Heart left ventricle (tissue), 16 donors: ENCODE data around the gene METRNL. TPM values are rescaled to one million over a fixed set of nuclear protein-coding genes. Genes with fewer than 3 reads are reported as not detected.

Source experiments
- ATAC-seq, 4 donors: fragments of 200-7000 bp; cut with Tn5 transposase; one replicate each; pipeline ENCODE4 v1.9.1; 2020 to 2022; ENCODE audit warnings: moderate library complexity in 4 of 4, mild to moderate bottlenecking in 3 of 4, moderate number of reproducible peaks in 1 of 4
- DNase-seq, 5 donors: peaks; one replicate each; pipeline ENCODE4 v3.0.0-alpha.2; 2020
- H3K27ac ChIP-seq, 12 donors: fragments of 200-600 bp; sonication (generic) in 4 of 12; one replicate each; pipeline versions ENCODE4 v1.5.0 to v1.8.0; 2016 to 2022; ENCODE audit warnings: mild to moderate bottlenecking in 2 of 12
- H3K27me3 ChIP-seq, 9 donors: fragments of 200-600 bp; sonication (generic) in 2 of 9; one replicate each; pipeline versions ENCODE4 v1.5.1 to v1.8.0; 2016 to 2022; ENCODE audit warnings: mild to moderate bottlenecking in 3 of 9
- H3K36me3 ChIP-seq, 9 donors: fragments of 200-600 bp; sonication (generic) in 2 of 9; one replicate each; pipeline versions ENCODE4 v1.5.0 to v1.8.0; 2018 to 2022; ENCODE audit warnings: mild to moderate bottlenecking in 2 of 9
- H3K4me1 ChIP-seq, 12 donors: fragments of 200-600 bp; sonication (generic) in 4 of 12; one replicate each; pipeline versions ENCODE4 v1.5.0 to v1.8.0; 2016 to 2022; ENCODE audit warnings: mild to moderate bottlenecking in 3 of 12
- H3K4me3 ChIP-seq, 12 donors: fragments of 200-600 bp; sonication (generic) in 4 of 12; one replicate each; pipeline versions ENCODE4 v1.5.0 to v1.8.0; 2017 to 2022; ENCODE audit warnings: mild to moderate bottlenecking in 9 of 12, moderate library complexity in 4 of 12
- H3K9me3 ChIP-seq, 12 donors: fragments of 200-600 bp; sonication (generic) in 4 of 12; one replicate each; pipeline versions ENCODE4 v1.5.0 to v1.8.0; 2016 to 2022; ENCODE audit warnings: mild to moderate bottlenecking in 1 of 12
- CTCF ChIP-seq, 12 donors: fragments of 200-600 bp; sonication (generic) in 4 of 12; IDR thresholded peaks; one replicate each; pipeline versions ENCODE4 v1.5.0 to v1.8.0; 2018 to 2022; ENCODE audit warnings: antibody characterized with exemption in 12 of 12, mild to moderate bottlenecking in 5 of 12
- POLR2A ChIP-seq, 2 donors: fragments of 450-650 bp; IDR thresholded peaks; one replicate each; pipeline ENCODE4 v1.6.1; 2017; ENCODE audit warnings: antibody characterized with exemption in 2 of 2, mild to moderate bottlenecking in 2 of 2, moderate library complexity in 2 of 2
- WGBS, 4 donors: extraction: QIAGEN DNeasy Blood & Tissue Kit in 2 of 4; methylation state at CpG; one replicate each; pipeline versions ENCODE4 v1.1.5 to v1.1.7; 2013 to 2018; 5-methylcytosine and 5-hydroxymethylcytosine counted together
- intact Hi-C, 10 donors: fragments of 100-400 bp; cut with DNase I; formaldehyde crosslinking; loops; one replicate each; pipeline versions ENCODE4 v1.11.1 to v1.14.2; 2022
- polyA plus RNA-seq, 2 donors: library from polyadenylated mRNA; stranded (reverse); fragments of 200-250 nt; gene quantifications; one replicate each; pipeline ENCODE4 v1.2.3, GENCODE V29; 2013
- total RNA-seq, 9 donors: library from RNA; depleted of rRNA in 2 of 9; stranded (reverse); fragments of >200 nt in 2 of 9; fragmentation: NEBNext Ultra II Directional in 3 of 9; extraction: Animal tissue kit (Norgen Biotek cat#: 25700) in 3 of 9; gene quantifications; one replicate each; pipeline versions ENCODE4 v1.1.0 to v1.2.4, GENCODE V29; 2016 to 2023
- donor health status: ischemic (EF 13 %, LVEDD 7.1; RV severe dilation, severe dysfunction).
- donor health status: healthy with polysubstance abuse.
- donor health status: DM: no; HTN: yes; CAD: no.
- donor health status: DM: no; HTN: no; CAD: no.
- donor health status: ischemic (EF 25% LVEDD 6.9; RV normal size, moderate dysfunction).
- donor health status: ischemic (EF 25% LVEDD 5.7; RV mildly dilated, moderate dysfunction).
- donor health status: healthy.
- donor health status: DM: yes; HTN: yes; CAD: no.
- donor health status: ischemic (EF 35%, LVEDD 5.7; RV mildly dilated, moderate dysfunction).
- donor health status: nonischemic (EF 11% LVEDD 7.7; RV severe dilation, severe dysfunction).
- donor health status: DM: yes; HTN: yes; CAD: no.
- donor health status: PGD.
- donor health status: ischemic (EF 29% LVEDD 5.4; RV normal size, mild dysfunction).
- donor health status: nonischemic (EF 23%, LVEDD 6.1; RV moderate dilation, normal function).

The METRNL gene
- total and polyA plus RNA-seq, 11 donors: 59.4 to 144 (median 79.5) TPM

GRCh38 chr17:83114706-83115105 is 35.3 kb downstream of the METRNL start:
- Histone ChIP-seq H3K9me3 (no peaks in the 10 kb centered on the region), H3K27ac (no peak overlapping the region), H3K27me3 (no peaks in the 10 kb centered on the region), H3K36me3 (no peaks in the 10 kb centered on the region), H3K4me3 (no peak overlapping the region), H3K4me1 (peaks cover 0 to 30% (median 19%) of the 10 kb centered on the region in 12 donors)
- intact Hi-C loops: no loop called here
- 86 to 96% (median 93%) methylated on average over 15 of the region's 15 CpGs for WGBS, 4 donors
- TF ChIP-seq POLR2A (IDR thresholded peaks at IDR 0.05) (no peak), CTCF (IDR thresholded peaks at IDR 0.05) (no peak)
- no peak for ATAC-seq
- no peak for DNase-seq

GRCh38 chr17:83115202-83115651 is 35.8 kb downstream of the METRNL start:
- no peak overlapping the region for H3K4me3 ChIP-seq
- intact Hi-C loops: no loop called here
- H3K36me3 ChIP-seq: no peaks in the 10 kb centered on the region
- WGBS, 4 donors: 96 to 98% (median 97%) methylated on average over 19 of the region's 19 CpGs
- peaks cover 0 to 25% (median 14%) of the 10 kb centered on the region in 12 donors for H3K4me1 ChIP-seq
- no peak overlapping the region for H3K27ac ChIP-seq
- TF ChIP-seq CTCF (IDR thresholded peaks at IDR 0.05) (no peak), POLR2A (IDR thresholded peaks at IDR 0.05) (no peak)
- ATAC-seq: no peak
- H3K27me3 ChIP-seq: no peaks in the 10 kb centered on the region
- H3K9me3 ChIP-seq: no peaks in the 10 kb centered on the region
- peak in 1 of 5 donors; percentile 17 for DNase-seq

- no peak for DNase-seq
- no peaks in the 10 kb centered on the region for H3K9me3 ChIP-seq
- no peaks in the 10 kb centered on the region for H3K27me3 ChIP-seq
- H3K4me1 ChIP-seq: peaks cover 0 to 19% (median 8%) of the 10 kb centered on the region in 12 donors
- intact Hi-C loops: no loop called here
- no peak overlapping the region for H3K27ac ChIP-seq
- H3K4me3 ChIP-seq: no peak overlapping the region
- WGBS, 4 donors: 67 to 76% (median 69%) methylated on average over 6 to 18 of the region's 18 CpGs
- no peak for ATAC-seq
- H3K36me3 ChIP-seq: no peaks in the 10 kb centered on the region
- TF ChIP-seq POLR2A (IDR thresholded peaks at IDR 0.05) (no peak), CTCF (IDR thresholded peaks at IDR 0.05) (no peak)
Measured at GRCh38 chr17:83115832-83116231, 36.4 kb downstream of the METRNL start.

- H3K4me1 ChIP-seq: peaks cover 0 to 16% (median 5%) of the 10 kb centered on the region in 12 donors
- no peaks in the 10 kb centered on the region for H3K36me3 ChIP-seq
- H3K9me3 ChIP-seq: no peaks in the 10 kb centered on the region
- no peak overlapping the region for H3K4me3 ChIP-seq
- H3K27ac ChIP-seq: no peak overlapping the region
- WGBS, 4 donors: 91 to 95% (median 94%) methylated on average over 22 to 23 of the region's 23 CpGs
- intact Hi-C loops: no loop called here
- peak in 1 of 5 donors; percentile 54 for DNase-seq
- ATAC-seq: no peak
- H3K27me3 ChIP-seq: no peaks in the 10 kb centered on the region
- TF ChIP-seq POLR2A (IDR thresholded peaks at IDR 0.05): no peak
- TF ChIP-seq CTCF (IDR thresholded peaks at IDR 0.05): no peak
Measured at GRCh38 chr17:83116311-83116771, 36.9 kb downstream of the METRNL start.
